ENCODE measurements around the gene AFF1.

- TF ChIP-seq CTCF (IDR thresholded peaks at IDR 0.05) = no peak
- TF ChIP-seq POLR2A (IDR thresholded peaks at IDR 0.05) = no peak
- no peak for TF ChIP-seq POLR2AphosphoS5 (IDR thresholded peaks at IDR 0.05)
Observed at GRCh38 chr4:87166296-87166854, 231.6 kb downstream of the AFF1 start.
